ENCODE measurements around the gene OR2AE1. TPM values are rescaled to one million over a fixed set of nuclear protein-coding genes. Genes with fewer than 3 reads are reported as not detected.

OR2AE1 gene
- total and polyA plus RNA-seq, 9 of the 15 experiments (the other 6 are each of a cell fraction or from before 2014, with no cell fraction given): 0.27 TPM; not detected in 8

GRCh38 chr7:99828811-99829210 lies 48.0 kb downstream of the OR2AE1 start:
- Histone ChIP-seq H3K36me3 (ENCODE audit: control insufficient read depth, insufficient read depth, low read length) (no peaks in the 10 kb centered on the region), H3K9me1 (ENCODE audit: control insufficient read depth, insufficient read depth, low read length) (no peaks in the 10 kb centered on the region), H3K9ac (ENCODE audit: insufficient read depth in 1 of 2, low read depth in 2 of 2, low read length in 2 of 2) (no peak overlapping the region), H3K9me3 (replicated peaks; ENCODE audit: control insufficient read depth, insufficient read depth, low read depth, low read length) (no peaks in the 10 kb centered on the region), H3K4me1 (replicated peaks in 1 of 2; ENCODE audit: control insufficient read depth in 2 of 2, insufficient read depth in 2 of 2, low read length in 2 of 2) (peaks cover 0 to 37% of the 10 kb centered on the region in 2 experiments; a peak in 4 of 5 replicates), H3K4me3 (no peak overlapping the region), H2AFZ (ENCODE audit: low read depth, low read length) (no peak overlapping the region), H3K4me2 (ENCODE audit: insufficient read depth, low read length) (no peak overlapping the region), H3K27ac (ENCODE audit: extremely low read depth, low read depth, low read length) (no peak overlapping the region), H4K20me1 (replicated peaks; ENCODE audit: control insufficient read depth, insufficient read depth, low read length) (no peaks in the 10 kb centered on the region), H3K27me3 (ENCODE audit: control insufficient read depth in 2 of 2, insufficient read depth in 2 of 2, low read length in 2 of 2) (no peaks in the 10 kb centered on the region), H3K79me2 (ENCODE audit: control insufficient read depth, insufficient read depth, low read length) (no peaks in the 10 kb centered on the region)
- 0 out of 2 replicates have a peak, but pooled peaks have one; percentile 17 for TF ChIP-seq DPF2 (IDR thresholded peaks at IDR 0.05)
- TF ChIP-seq C11orf30 (IDR thresholded peaks at IDR 0.05; ENCODE audit: low read depth): peak; percentile 48; the same call in 1 of the 2 replicates
- 0 out of 2 replicates have a peak, but pooled peaks have one; percentile 2 for TF ChIP-seq CBFA2T3 (IDR thresholded peaks at IDR 0.05)
- TF ChIP-seq ZNF316 (IDR thresholded peaks at IDR 0.05): peak; percentile 65
- TF ChIP-seq RCOR1 (IDR thresholded peaks at IDR 0.05; ENCODE audit: borderline replicate concordance in 1 of 2, low read depth in 2 of 2, low read length in 2 of 2): 0 out of 4 replicates have a peak, but pooled peaks of 1 of the 2 experiments have one; percentile 9
- no peak for TF ChIP-seq ZNF232 (CRISPR knock-in tag; IDR thresholded peaks at IDR 0.05)
- TF ChIP-seq, protein P1, sequence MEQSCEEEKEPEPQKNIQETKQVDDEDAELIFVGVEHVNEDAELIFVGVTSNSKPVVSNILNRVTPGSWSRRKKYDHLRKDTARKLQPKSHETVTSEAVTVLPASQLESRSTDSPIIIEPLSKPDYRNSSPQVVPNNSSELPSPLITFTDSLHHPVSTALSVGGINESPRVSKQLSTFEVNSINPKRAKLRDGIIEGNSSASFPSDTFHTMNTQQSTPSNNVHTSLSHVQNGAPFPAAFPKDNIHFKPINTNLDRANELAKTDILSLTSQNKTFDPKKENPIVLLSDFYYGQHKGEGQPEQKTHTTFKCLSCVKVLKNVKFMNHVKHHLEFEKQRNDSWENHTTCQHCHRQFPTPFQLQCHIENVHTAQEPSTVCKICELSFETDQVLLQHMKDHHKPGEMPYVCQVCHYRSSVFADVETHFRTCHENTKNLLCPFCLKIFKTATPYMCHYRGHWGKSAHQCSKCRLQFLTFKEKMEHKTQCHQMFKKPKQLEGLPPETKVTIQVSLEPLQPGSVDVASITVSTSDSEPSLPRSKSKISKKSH (CRISPR knock-in tag; IDR thresholded peaks at IDR 0.05): no peak
- no peak for TF ChIP-seq ZBTB49 (CRISPR knock-in tag; IDR thresholded peaks at IDR 0.05; ENCODE audit: borderline replicate concordance)
- TF ChIP-seq ARNT (IDR thresholded peaks at IDR 0.05): no peak
- TF ChIP-seq, protein P2, sequence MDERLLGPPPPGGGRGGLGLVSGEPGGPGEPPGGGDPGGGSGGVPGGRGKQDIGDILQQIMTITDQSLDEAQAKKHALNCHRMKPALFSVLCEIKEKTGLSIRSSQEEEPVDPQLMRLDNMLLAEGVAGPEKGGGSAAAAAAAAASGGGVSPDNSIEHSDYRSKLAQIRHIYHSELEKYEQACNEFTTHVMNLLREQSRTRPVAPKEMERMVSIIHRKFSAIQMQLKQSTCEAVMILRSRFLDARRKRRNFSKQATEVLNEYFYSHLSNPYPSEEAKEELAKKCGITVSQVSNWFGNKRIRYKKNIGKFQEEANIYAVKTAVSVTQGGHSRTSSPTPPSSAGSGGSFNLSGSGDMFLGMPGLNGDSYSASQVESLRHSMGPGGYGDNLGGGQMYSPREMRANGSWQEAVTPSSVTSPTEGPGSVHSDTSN (CRISPR knock-in tag; IDR thresholded peaks at IDR 0.05; ENCODE audit: low read depth): no peak
- TF ChIP-seq, protein P2 (tag; conservative IDR thresholded peaks at IDR 0.05; ENCODE audit: low read depth): no peak
- TF ChIP-seq PKNOX1 (IDR thresholded peaks at IDR 0.05): no peak
- TF ChIP-seq NR2C2 (CRISPR knock-in tag; IDR thresholded peaks at IDR 0.05): no peak
- no peak for TF ChIP-seq NR2C2 (tag; IDR thresholded peaks at IDR 0.05)
- in situ Hi-C loops (cut with MboI): no loop called here
- CTCF ChIA-PET (ENCODE audit: low intra/inter-chr PET ratio): no interaction called here
- ATAC-seq: no peak
- POLR2A ChIA-PET: interaction anchor here (1.0 kb wide), 1 partner anchor 10 kb away, joined by 3 read pairs; no protein-coding TSS in a partner anchor
- no TSS peak for BruUV-seq (replicated peaks)
- no peak for DNase-seq (ENCODE audit: extremely low read depth in 1 of 4, low spot score in 3 of 4)
- peak; percentile 51 for FAIRE-seq
- intact Hi-C loops (cut with micrococcal nuclease): no loop called here

All from K562 (cell line).